Cardiac muscle cell (in vitro differentiated cells and primary cell): ENCODE measurements around the gene SLC39A5. TPM values are rescaled to one million over a fixed set of nuclear protein-coding genes. Genes with fewer than 3 reads are reported as not detected.

Source experiments
- DNase-seq, 2 donors: peaks; one replicate each; pipeline versions ENCODE4 v3.0.0 to v3.0.0-alpha.2; 2010 to 2017; ENCODE audit warnings: low read depth in 1 of 2, low spot score in 1 of 2
- H3K27ac ChIP-seq: fragments of 200-600 bp; sonication (generic); 2 replicates; pipeline ENCODE4 v1.5.1; 2016
- H3K27me3 ChIP-seq: fragments of 200-600 bp; sonication (generic); 2 replicates; pipeline ENCODE4 v1.6.0; 2016; ENCODE audit warnings: control low read depth
- H3K36me3 ChIP-seq: fragments of 200-600 bp; sonication (generic); 2 replicates; pipeline ENCODE4 v1.5.1; 2016; ENCODE audit warnings: control low read depth
- H3K4me1 ChIP-seq: fragments of 200-600 bp; sonication (generic); 2 replicates; pipeline ENCODE4 v1.8.1; 2017; ENCODE audit warnings: low read depth, mild to moderate bottlenecking, mixed run types
- H3K4me3 ChIP-seq: fragments of 200-600 bp; sonication (generic); 2 replicates; pipeline ENCODE4 v1.5.1; 2016; ENCODE audit warnings: mild to moderate bottlenecking
- H3K9me3 ChIP-seq: fragments of 200-600 bp; sonication (generic); 2 replicates; pipeline ENCODE4 v1.5.1; 2017; ENCODE audit warnings: low read depth, mild to moderate bottlenecking, control low read depth
- CTCF ChIP-seq: IDR thresholded peaks from 2 replicates; pipeline ENCODE4 v1.5.1; 2012; ENCODE audit warnings: low read depth, mild to moderate bottlenecking, low read length
- polyA plus RNA-seq: library from polyadenylated mRNA; unstranded; fragments of >200 nt; fragmentation: Nextera tagmentation; extraction: Ambion mirVana; gene quantifications from 2 replicates; pipeline ENCODE4 v1.2.1, GENCODE V29; 2016
- total RNA-seq: library from RNA; depleted of rRNA; stranded (reverse); fragments of >200 nt; gene quantifications from 2 replicates; pipeline ENCODE4 v1.2.3, GENCODE V29; 2016

SLC39A5 gene
- total and polyA plus RNA-seq, 2 experiments from 2014 or later, result 1.0 TPM; not detected in 1

DNA sequence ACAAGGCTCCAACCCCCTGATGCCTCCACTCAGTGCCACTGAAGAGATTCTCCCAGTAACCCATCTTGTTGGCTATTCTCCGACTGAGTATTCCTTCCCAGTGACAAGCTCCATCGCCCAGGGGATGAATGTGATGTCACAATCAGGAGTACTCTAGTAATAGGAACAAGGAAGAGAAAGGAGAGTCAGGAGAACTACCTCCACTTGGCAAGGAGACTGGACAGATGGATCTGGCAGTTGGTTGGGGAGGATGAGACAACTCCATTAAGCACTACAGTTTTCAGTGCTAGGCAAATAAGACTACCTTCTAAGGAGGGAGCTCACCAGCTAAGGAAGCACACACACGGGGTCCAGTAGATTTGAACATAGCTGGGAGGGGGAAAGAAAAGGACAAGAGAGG lies 13.4 kb upstream of the SLC39A5 start:
- no peak for TF ChIP-seq CTCF
- no peak for DNase-seq
- Histone ChIP-seq H3K4me3 (no peak overlapping the region), H3K27me3 (no peaks in the 10 kb centered on the region), H3K9me3 (no peaks in the 10 kb centered on the region), H3K36me3 (peaks cover 40% of the 10 kb centered on the region), H3K27ac (no peak overlapping the region), H3K4me1 (peaks cover 3% of the 10 kb centered on the region)

GRCh38 chr12:56219840-56220239 lies 10.0 kb upstream of the SLC39A5 start:
- Histone ChIP-seq H3K27ac (peak overlapping the region; percentile 98), H3K4me3 (no peak overlapping the region), H3K9me3 (no peaks in the 10 kb centered on the region), H3K27me3 (no peaks in the 10 kb centered on the region), H3K4me1 (peaks cover 12% of the 10 kb centered on the region), H3K36me3 (peaks cover 9% of the 10 kb centered on the region)
- no peak for DNase-seq
- TF ChIP-seq CTCF, result no peak

- DNase-seq, result peak in 1 of 2 donors; percentile 79
- TF ChIP-seq CTCF, result no peak
These were observed 9.1 kb upstream of the SLC39A5 start for GRCh38 chr12:56220611-56221231.

GRCh38 chr12:56221232-56221756 lies 8.6 kb upstream of the SLC39A5 start:
- no peaks in the 10 kb centered on the region for H3K9me3 ChIP-seq
- H3K4me1 ChIP-seq, result peaks cover 12% of the 10 kb centered on the region
- peak overlapping the region; percentile 69 for H3K4me3 ChIP-seq
- peak overlapping the region; percentile 98 for H3K27ac ChIP-seq
- no peak for TF ChIP-seq CTCF
- H3K27me3 ChIP-seq, result no peaks in the 10 kb centered on the region
- H3K36me3 ChIP-seq, result peaks cover under 1% of the 10 kb centered on the region
- peak; percentile 88 to 91 for DNase-seq

More at GRCh38 chr12:56220611-56221231, 9.1 kb upstream of the SLC39A5 start:
- Histone ChIP-seq H3K4me1 (peaks cover 12% of the 10 kb centered on the region), H3K4me3 (peak overlapping the region; percentile 69), H3K36me3 (peaks cover 4% of the 10 kb centered on the region), H3K9me3 (no peaks in the 10 kb centered on the region), H3K27me3 (no peaks in the 10 kb centered on the region), H3K27ac (peak overlapping the region; percentile 98)

DNA sequence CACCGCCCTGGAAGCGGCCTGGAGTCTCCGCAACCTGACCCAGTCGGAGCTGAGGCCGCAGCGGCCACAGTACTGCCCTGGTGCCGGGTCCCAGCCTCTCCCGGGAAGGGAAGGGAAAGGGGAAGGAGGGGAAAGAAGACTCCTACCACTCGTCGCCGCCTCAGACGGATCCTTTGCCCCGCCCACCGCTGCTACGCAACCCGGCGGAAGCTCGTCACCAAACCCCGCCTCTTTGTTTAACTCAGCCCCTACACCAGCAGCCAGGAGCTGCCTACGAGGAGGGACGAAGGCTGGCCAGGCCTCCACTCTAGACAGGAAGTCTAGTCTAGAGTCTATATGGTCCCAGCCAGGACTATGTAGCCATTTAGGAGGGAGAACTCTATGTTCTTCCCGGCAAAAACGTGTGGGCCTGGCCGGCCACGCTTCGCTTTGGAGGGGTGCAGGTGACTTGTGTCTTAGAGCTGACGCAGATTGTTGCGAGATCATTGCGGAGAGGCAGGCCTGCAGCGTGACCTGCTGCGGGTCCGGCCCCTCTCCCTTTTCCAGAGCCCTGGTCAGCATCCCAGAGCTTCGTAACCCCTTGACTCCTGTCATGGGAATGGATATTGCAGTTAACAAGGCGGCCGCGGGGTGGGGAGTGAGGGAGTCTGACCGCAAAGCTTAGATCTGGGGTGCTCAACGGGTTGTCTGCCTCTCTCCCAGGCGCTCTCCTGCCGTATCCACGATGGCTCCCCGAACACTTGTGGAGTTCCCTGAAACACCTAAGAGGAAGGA lies 7.9 kb upstream of the SLC39A5 start, which contains the start of gene RNF41:
RNF41 (minus strand) TSS at position 166 of the 774 bp plus-strand sequence. CDS start 7,875 bp downstream, outside the sequence.
- no peaks in the 10 kb centered on the region for H3K9me3 ChIP-seq
- peak within 1 kb of the TSS; percentile 69 for H3K4me3 ChIP-seq
- no peaks in the 10 kb centered on the region for H3K27me3 ChIP-seq
- TF ChIP-seq CTCF, result peak; percentile 10
- no peaks in the 10 kb centered on the region for H3K36me3 ChIP-seq
- peak within 1 kb of the TSS; percentile 98 for H3K27ac ChIP-seq
- DNase-seq, result peak; percentile 97 to 99
- H3K4me1 ChIP-seq, result peaks cover 12% of the 10 kb centered on the region
